Heart left ventricle (tissue), 13 donors: ENCODE results near the gene TNS4.

ENCODE experiments used
- POLR2A ChIP-seq, 2 donors: fragments of 450-650 bp; IDR thresholded peaks; one replicate each; pipeline ENCODE4 v1.6.1; 2017; ENCODE audit warnings: antibody characterized with exemption in 2 of 2, mild to moderate bottlenecking in 2 of 2, moderate library complexity in 2 of 2
- TF ChIP-seq, protein P1 (sequence below), 12 donors: fragments of 200-600 bp; sonication (generic) in 4 of 12; IDR thresholded peaks; one replicate each; pipeline versions ENCODE4 v1.5.0 to v1.8.0; 2018 to 2022; ENCODE audit warnings: antibody characterized with exemption in 12 of 12, mild to moderate bottlenecking in 5 of 12
- donor health status: ischemic (EF 13 %, LVEDD 7.1; RV severe dilation, severe dysfunction).
- donor health status: DM: no; HTN: yes; CAD: no.
- donor health status: DM: no; HTN: no; CAD: no.
- donor health status: ischemic (EF 25% LVEDD 6.9; RV normal size, moderate dysfunction).
- donor health status: ischemic (EF 25% LVEDD 5.7; RV mildly dilated, moderate dysfunction).
- donor health status: ischemic (EF 35%, LVEDD 5.7; RV mildly dilated, moderate dysfunction).
- donor health status: nonischemic (EF 11% LVEDD 7.7; RV severe dilation, severe dysfunction).
- donor health status: DM: yes; HTN: yes; CAD: no.
- donor health status: PGD.
- donor health status: ischemic (EF 29% LVEDD 5.4; RV normal size, mild dysfunction).
- donor health status: nonischemic (EF 23%, LVEDD 6.1; RV moderate dilation, normal function).

- TF ChIP-seq, protein P1, sequence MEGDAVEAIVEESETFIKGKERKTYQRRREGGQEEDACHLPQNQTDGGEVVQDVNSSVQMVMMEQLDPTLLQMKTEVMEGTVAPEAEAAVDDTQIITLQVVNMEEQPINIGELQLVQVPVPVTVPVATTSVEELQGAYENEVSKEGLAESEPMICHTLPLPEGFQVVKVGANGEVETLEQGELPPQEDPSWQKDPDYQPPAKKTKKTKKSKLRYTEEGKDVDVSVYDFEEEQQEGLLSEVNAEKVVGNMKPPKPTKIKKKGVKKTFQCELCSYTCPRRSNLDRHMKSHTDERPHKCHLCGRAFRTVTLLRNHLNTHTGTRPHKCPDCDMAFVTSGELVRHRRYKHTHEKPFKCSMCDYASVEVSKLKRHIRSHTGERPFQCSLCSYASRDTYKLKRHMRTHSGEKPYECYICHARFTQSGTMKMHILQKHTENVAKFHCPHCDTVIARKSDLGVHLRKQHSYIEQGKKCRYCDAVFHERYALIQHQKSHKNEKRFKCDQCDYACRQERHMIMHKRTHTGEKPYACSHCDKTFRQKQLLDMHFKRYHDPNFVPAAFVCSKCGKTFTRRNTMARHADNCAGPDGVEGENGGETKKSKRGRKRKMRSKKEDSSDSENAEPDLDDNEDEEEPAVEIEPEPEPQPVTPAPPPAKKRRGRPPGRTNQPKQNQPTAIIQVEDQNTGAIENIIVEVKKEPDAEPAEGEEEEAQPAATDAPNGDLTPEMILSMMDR (IDR thresholded peaks at IDR 0.05) = no peak
- no peak for TF ChIP-seq POLR2A (IDR thresholded peaks at IDR 0.05)
Measured at GRCh38 chr17:40451420-40451819, 50.0 kb downstream of the TNS4 start.
